GM18907 (cell line): ENCODE measurements around the gene NTF3.

Experiments used
- ATAC-seq: cut with Tn5 transposase; IDR thresholded peaks from one replicate; pipeline ENCODE4 v1.9.1; 2021; ENCODE audit warnings: mild to moderate bottlenecking, moderate library complexity; ENCODE audit not compliant: unreplicated experiment

NTF3 gene

GRCh38 chr12:5509557-5509956 lies 77.6 kb downstream of the NTF3 start:
- no peak for ATAC-seq

GRCh38 chr12:5510251-5510805 lies 78.4 kb downstream of the NTF3 start:
- no peak for ATAC-seq

DNA sequence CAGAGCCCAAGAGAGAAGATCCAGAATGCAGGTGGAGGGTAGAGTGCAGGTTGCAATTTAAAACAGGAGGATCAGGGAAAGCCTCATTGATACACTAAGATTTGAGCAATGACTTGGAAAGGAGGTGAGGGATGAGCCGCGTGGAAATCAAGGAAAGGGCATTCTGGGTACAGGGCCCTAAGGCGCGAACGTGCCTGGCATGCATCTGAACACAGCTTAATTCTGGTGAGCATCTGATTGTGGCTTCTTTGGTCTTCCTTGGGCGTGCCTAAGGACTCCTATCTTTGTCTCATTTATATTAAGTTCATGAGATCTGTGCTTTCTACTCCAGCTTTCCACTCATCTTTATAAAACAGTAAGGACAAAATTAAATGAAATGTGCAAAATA lies 79.3 kb downstream of the NTF3 start:
- no peak for ATAC-seq

- no peak for ATAC-seq
These were observed 80.0 kb downstream of the NTF3 start for GRCh38 chr12:5511644-5512600.

GRCh38 chr12:5512601-5512970 lies 80.7 kb downstream of the NTF3 start:
- ATAC-seq, result no peak

DNA sequence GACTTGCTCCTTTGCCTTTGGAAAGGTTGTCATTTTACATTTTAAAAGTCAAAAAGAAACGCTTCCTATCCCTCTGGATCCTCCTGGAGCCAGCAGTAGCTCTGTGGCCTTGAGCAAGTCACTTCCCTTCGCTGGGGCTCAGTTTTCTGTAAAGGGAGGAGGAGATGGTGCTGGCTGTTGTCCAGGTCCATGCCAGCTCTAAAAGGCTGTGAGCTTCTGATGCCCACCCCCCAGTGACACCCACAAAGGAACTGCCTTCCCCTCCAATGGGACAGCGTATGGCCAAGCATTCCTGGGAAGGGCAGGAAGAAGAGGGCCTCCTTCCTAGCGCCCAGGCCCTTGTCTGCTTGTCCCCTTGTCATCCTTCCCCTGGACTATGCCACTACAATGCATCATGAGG lies 81.5 kb downstream of the NTF3 start:
- ATAC-seq, result no peak

- no peak for ATAC-seq
These were observed 82.1 kb downstream of the NTF3 start for GRCh38 chr12:5514016-5514415.

- no peak for ATAC-seq
These were observed 82.6 kb downstream of the NTF3 start for GRCh38 chr12:5514545-5514944.

DNA sequence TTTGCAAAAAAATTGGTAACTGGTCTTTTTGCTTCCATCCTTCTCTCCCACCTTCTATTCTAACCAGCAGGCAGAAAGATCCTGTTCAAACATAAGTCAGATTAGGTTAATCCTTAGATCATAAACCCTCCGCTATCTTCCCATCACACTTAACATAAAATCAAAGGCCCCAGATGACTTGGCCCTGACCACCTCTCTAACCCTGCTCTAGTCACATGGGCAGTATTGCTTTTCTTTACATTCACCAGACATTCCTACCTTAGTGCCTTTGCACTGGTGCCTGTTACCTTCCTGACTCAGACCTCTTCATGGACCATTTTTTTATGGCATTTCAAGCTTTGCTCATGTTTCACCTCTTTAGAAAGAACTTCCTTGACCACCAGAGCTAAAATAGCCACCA lies 83.5 kb downstream of the NTF3 start:
- no peak for ATAC-seq

- ATAC-seq, result no peak
These were observed 84.7 kb downstream of the NTF3 start for GRCh38 chr12:5516371-5517241.

DNA sequence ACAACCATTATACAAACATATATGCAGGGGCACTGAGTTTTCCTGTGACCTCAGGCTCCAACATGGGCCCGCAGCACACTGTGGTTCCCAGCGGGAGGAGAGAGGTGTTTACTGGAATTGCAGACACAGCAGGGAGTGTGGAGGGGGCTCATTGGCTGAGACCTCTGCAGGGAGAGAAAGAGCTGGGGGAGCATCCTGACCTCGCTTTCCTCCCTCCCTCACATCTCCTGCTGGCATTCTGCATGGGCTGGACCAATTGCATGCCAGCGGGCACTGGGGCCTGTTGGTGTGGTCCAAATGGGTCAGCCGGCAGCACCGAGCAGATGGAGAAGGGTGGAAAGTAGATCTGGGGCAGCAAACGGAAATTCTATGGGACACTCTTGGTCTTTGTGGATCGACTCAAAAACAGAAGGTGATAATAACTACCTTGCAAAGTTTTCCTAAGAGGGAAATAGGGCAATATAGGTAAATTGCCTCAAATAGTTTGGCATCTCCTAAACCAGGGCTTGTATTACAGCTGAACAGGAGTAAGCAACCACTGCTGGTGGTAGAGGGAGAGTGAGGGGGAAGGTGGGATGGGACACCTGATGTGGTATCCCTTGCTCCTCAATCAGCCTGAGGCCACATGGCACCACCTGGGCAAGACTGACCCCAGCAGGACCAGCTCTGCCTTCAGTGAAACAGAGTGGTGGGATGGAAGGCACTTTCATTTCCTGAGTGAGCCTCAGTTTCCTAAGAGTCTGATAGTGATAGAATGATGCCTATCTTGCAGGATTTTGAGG lies 86.9 kb downstream of the NTF3 start:
- no peak for ATAC-seq

DNA sequence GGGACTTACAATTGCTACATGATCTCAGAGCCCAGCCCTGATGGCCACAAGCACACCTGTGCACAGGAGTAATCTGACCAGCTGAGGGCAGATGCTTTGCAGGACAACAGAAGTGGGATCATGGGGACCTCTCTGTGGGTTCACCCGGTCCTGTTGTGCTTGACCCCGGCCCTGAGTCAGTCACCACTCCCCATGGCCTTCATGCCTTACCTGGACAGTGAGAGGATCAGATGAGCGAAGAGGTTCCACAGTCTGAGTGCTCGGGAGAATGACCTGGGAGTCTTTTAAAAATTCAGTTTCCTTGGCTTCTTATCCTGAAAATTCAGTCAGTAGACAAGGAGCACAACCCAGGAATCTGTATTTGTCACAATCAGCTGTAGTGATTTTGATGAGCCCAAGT lies 88.1 kb downstream of the NTF3 start:
- no peak for ATAC-seq

GRCh38 chr12:5520831-5521230 lies 88.9 kb downstream of the NTF3 start:
- ATAC-seq, result no peak

DNA sequence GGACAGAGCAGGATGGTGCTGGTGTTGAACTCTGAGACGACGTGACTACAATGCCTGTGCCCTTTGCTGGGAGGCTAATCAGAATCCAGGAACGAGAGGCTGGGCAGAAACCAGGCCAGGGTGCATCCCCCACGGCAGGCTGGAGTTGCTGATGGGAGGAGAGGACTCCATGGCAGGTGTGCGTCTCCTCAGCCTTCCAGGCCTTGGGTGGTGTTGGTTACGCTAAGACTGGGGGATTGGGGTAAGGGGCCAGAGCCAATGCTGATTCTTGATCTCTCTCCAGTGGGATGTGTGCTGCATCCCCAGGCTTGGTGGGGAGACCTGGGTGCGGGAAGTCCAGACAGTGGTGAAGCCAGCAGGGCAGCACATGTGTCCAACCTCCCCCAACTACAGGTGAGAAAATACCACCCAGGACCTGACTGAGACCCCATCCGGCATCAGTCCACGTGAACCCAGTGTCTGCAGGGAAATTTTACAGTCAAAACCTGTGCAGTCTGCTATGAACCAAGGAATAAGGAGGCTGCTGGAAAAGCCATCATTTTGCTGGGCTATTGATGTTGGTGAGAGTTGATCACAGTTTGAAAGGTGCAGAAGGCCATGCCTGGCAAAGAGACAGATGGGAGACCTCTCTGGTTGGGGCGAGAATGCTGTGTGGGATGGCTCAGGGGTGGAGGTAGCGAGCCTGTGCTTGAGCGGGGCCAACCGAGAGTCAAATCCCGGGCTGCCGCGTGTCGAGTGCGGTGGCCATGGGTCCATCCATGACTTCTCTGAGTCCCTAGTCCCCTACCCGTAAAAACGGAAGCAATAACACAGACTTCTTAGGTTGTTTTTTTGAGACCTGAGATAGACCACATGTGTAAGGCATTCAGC lies 89.8 kb downstream of the NTF3 start:
- ATAC-seq, result no peak

DNA sequence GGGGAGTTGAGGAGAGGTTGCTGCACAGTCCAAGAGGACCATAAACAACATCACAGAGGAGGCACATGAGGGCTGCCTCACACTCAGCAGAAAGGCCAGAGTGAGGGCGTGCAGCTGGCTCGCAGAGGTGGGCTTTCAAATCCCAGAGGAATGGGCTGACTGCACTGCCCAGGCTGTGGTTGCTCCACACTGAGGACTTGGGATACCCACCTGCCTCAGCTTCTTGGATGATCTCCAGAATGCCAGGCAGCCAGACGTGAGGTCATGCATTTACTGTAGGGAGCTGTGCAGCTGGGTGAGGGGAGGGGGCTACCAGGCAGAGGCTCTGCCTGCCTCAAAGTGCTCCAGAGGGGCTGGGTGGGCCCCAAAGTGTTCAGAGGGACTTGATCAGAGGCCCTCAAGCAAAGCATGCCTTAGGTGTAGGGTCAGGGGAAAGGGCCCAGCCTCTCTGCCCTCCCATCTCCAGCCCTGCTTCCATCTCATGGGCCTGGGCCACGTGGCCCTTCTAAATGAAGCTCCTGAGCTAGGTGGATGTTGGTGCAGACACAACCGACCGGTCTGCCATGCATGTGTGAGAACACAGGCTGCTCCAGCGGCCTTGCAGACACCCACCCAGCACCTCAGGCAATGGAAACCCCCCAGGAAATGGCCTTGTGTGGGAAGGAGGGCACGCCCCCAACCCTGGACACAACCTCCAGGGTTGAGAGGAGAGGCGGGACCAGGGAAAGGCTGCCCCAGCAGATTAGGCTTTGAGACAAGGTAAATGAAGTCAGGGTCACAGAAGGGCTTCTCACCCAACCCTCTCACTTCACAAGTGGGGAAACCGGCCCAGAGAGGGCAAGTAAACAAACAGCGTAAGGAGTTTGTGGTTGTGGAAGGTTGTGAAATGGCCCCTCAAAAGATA lies 90.8 kb downstream of the NTF3 start:
- ATAC-seq, result no peak

GRCh38 chr12:5523396-5524115 lies 91.6 kb downstream of the NTF3 start:
- ATAC-seq, result no peak

GRCh38 chr12:5524116-5524768 lies 92.3 kb downstream of the NTF3 start:
- no peak for ATAC-seq
